HFF-Myc (cell line): ENCODE data around the gene ZNF212.

ENCODE experiments used
- DNase-seq: peaks from one replicate; pipeline ENCODE4 v3.0.0-alpha.2; 2011; ENCODE audit warnings: low read depth; ENCODE audit errors: extremely low read depth
- H3K4me3 ChIP-seq: replicated peaks from 2 replicates; pipeline ENCODE4 v1.5.1; 2011; ENCODE audit warnings: low read depth, mild to moderate bottlenecking, control low read depth, low read length
- TF ChIP-seq, protein P1 (sequence below): IDR thresholded peaks from 2 replicates; pipeline ENCODE4 v1.5.1; 2012; ENCODE audit warnings: mild to moderate bottlenecking, low read depth, low read length, control low read depth; ENCODE audit errors: missing control alignments

ZNF212 gene

DNA sequence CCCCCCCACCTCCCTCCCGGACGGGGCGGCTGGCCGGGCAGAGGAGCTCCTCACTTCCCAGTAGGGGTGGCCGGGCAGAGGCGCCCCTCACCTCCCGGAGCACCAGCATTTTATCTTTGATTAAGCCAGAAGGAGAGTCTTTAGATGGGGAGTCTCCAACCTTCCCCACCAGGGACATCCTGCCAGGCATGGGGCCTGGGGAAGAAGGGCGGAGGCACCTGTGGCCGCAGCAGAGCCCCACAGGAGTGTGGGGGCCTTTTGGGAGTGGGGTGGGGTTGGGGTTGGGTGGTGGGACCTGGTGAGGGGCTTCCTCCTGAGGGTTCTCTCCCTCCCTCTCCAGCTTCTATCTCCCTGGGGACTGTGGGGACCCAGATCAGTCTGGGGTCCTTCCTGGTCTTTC, 40.7 kb downstream of the ZNF212 start:
- TF ChIP-seq, protein P1, sequence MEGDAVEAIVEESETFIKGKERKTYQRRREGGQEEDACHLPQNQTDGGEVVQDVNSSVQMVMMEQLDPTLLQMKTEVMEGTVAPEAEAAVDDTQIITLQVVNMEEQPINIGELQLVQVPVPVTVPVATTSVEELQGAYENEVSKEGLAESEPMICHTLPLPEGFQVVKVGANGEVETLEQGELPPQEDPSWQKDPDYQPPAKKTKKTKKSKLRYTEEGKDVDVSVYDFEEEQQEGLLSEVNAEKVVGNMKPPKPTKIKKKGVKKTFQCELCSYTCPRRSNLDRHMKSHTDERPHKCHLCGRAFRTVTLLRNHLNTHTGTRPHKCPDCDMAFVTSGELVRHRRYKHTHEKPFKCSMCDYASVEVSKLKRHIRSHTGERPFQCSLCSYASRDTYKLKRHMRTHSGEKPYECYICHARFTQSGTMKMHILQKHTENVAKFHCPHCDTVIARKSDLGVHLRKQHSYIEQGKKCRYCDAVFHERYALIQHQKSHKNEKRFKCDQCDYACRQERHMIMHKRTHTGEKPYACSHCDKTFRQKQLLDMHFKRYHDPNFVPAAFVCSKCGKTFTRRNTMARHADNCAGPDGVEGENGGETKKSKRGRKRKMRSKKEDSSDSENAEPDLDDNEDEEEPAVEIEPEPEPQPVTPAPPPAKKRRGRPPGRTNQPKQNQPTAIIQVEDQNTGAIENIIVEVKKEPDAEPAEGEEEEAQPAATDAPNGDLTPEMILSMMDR: no peak
- DNase-seq: no peak
- H3K4me3 ChIP-seq: no peak overlapping the region

GRCh38 chr7:149280661-149281507, 41.4 kb downstream of the ZNF212 start:
- TF ChIP-seq, protein P1: no peak
- DNase-seq: no peak
- H3K4me3 ChIP-seq: no peak overlapping the region

DNA sequence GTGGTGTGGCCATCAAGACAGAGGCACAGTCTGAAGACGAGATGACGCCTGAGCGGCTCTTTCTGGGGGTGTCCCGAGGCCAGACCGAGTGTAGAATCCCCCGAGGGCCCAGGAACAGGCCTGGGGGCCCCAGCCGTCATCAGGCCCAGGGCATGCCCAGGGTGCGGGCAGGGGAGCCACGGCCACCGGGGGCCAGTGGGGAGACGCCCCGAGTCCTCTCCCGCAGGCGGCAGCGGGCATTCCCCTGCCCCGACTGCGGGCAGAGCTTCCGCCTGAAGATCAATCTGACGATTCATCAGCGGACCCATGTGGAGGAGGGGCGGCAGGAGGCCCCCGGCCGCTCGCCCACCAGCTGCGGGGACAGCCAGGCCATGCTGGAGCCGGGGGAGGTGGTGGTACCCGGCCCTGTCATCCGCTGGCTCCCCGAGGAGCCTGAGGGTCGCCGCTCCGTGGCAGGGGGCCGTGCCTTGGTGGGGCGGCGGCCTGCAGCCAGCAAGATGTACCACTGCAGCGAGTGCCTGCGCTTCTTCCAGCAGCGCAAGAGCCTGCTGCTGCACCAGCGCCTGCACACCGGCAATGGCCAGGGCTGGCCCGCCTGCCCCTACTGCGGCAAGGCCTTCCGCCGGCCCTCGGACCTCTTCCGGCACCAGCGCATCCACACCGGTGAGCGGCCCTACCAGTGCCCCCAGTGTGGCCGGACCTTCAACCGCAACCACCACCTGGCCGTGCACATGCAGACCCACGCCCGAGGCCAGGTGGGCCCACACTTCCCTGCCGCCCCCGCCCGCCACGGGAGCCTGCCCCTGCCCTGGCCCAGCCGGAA, 42.3 kb downstream of the ZNF212 start:
- TF ChIP-seq, protein P1: no peak
- no peak for DNase-seq
- no peak overlapping the region for H3K4me3 ChIP-seq

- no peak for DNase-seq
- H3K4me3 ChIP-seq: no peak overlapping the region
- TF ChIP-seq, protein P1: no peak
Measured at GRCh38 chr7:149282331-149282655, 42.8 kb downstream of the ZNF212 start.

- TF ChIP-seq, protein P1: no peak
- no peak overlapping the region for H3K4me3 ChIP-seq
- DNase-seq: no peak
Measured at GRCh38 chr7:149283321-149283720, 43.9 kb downstream of the ZNF212 start.

DNA sequence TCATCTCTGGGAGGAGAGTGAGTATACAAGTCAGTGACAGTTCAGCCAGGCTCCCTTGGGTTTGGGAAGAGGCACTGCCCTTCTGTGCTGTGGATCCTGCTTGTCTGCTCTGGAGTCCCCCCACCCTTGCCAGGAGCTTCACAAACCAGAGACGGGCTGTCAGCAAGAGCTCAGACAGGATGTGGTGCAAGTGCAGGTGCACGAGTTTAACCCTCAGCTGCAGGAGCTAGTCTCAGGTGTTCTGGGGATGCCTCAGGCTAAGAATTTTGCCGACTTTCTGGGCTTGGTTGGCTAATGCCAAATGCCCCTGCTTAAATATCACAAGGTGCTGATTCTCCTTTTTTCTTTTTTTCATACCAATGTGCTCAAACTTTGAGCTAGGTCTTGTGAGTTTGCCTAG, 44.9 kb downstream of the ZNF212 start:
- TF ChIP-seq, protein P1: no peak
- no peak for DNase-seq
- no peak overlapping the region for H3K4me3 ChIP-seq
